Upper lobe of left lung (tissue), 6 donors: ENCODE data around the gene CELA2B. TPM values are rescaled to one million over a fixed set of nuclear protein-coding genes. Genes with fewer than 3 reads are reported as not detected.
"Not testable (repeated sequence)": the region's sequence is repeated elsewhere in the genome, so short reads cannot be mapped to it uniquely, and the experiment has no call there.

Experiments
- ATAC-seq, 2 donors: fragments of 200-7000 bp; cut with Tn5 transposase; one replicate each; pipeline ENCODE4 v1.9.1; 2022; ENCODE audit warnings: mild to moderate bottlenecking in 2 of 2, moderate library complexity in 2 of 2; ENCODE audit not compliant: low FRiP score in 2 of 2
- DNase-seq, 2 donors: peaks; one replicate each; pipeline ENCODE4 v3.0.0-alpha.2; 2019 to 2020
- H3K27ac ChIP-seq, 4 donors: fragments of 200-600 bp; sonication (generic); one replicate each; pipeline ENCODE4 v1.5.1; 2016 to 2019
- H3K27me3 ChIP-seq, 4 donors: fragments of 200-600 bp; sonication (generic); one replicate each; pipeline ENCODE4 v1.5.1; 2017 to 2019
- H3K36me3 ChIP-seq, 4 donors: fragments of 200-600 bp; sonication (generic); one replicate each; pipeline ENCODE4 v1.5.1; 2016 to 2019
- H3K4me1 ChIP-seq, 4 donors: fragments of 200-600 bp; sonication (generic); one replicate each; pipeline ENCODE4 v1.5.1; 2018 to 2019
- H3K4me3 ChIP-seq, 4 donors: fragments of 200-600 bp; sonication (generic); one replicate each; pipeline ENCODE4 v1.5.1; 2017 to 2019; ENCODE audit warnings: mild to moderate bottlenecking in 2 of 4, moderate library complexity in 1 of 4
- H3K9me3 ChIP-seq, 4 donors: fragments of 200-600 bp; sonication (generic); one replicate each; pipeline ENCODE4 v1.5.1; 2018 to 2019
- EP300 ChIP-seq, 4 donors: sonication (generic); formaldehyde crosslinking; IDR thresholded peaks; one replicate each; pipeline ENCODE4 v1.5.1; 2017; ENCODE audit warnings: antibody characterized with exemption in 4 of 4, control low read depth in 2 of 4
- POLR2A ChIP-seq, 4 donors: fragments of 450-650 bp; IDR thresholded peaks; one replicate each; pipeline ENCODE4 v1.5.1; 2016 to 2017; ENCODE audit warnings: antibody characterized with exemption in 4 of 4, mild to moderate bottlenecking in 2 of 4
- POLR2AphosphoS5 ChIP-seq, 2 donors: sonication (generic); formaldehyde crosslinking; IDR thresholded peaks; one replicate each; pipeline ENCODE4 v1.5.1; 2017; ENCODE audit warnings: antibody characterized with exemption in 2 of 2
- WGBS, 2 donors: methylation state at CpG; one replicate each; pipeline ENCODE4 v1.1.5; 2017 to 2018; 5-methylcytosine and 5-hydroxymethylcytosine counted together
- total RNA-seq, 6 donors: library from RNA; depleted of rRNA in 4 of 6; stranded (reverse); fragments of >200 nt in 4 of 6; gene quantifications; one replicate each; pipeline versions ENCODE4 v1.1.0 to v1.2.1, GENCODE V29; 2016 to 2021
- TF ChIP-seq, protein P1 (sequence below), 6 experiments: fragments of 450-650 bp in 4 of 6; fragments of 200-600 bp in 2 of 6; sonication (generic) in 2 of 6; IDR thresholded peaks; one replicate each; pipeline ENCODE4 v1.5.1; 2016 to 2019; ENCODE audit warnings: antibody characterized with exemption in 6 of 6
- donor health status: DM: no; HTN: no; CAD: no; lungs with moderate emphysema.
- donor health status: DM: no; HTN: yes; CAD: no; lungs with severe emphysema.

Gene CELA2B
- total RNA-seq, 6 donors from 2014 or later: 0.91 to 1.8 (median 1.3) TPM; not detected in 3

DNA sequence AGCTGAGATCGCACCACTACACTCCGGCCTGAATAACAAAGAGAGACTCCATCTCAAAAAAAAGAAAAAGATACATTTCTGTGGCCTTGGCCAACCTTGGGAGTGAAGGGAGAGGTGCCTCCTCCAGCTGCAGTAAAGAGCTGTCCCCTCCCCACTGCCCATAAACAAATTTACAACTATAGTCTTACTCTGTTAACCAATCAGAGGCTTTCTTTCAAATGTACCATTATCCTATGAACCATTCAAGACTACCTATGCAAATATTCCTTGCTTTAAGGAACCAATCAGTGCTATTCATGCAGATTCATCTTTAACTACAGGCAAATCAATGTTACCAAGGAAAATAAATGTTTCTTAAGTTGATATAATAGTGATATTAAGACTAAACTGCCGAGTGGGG, 1.0 kb downstream of the CELA2B start:
- no peak for ATAC-seq
- Histone ChIP-seq H3K9me3 (no peaks in the 10 kb centered on the region), H3K36me3 (no peaks in the 10 kb centered on the region), H3K27me3 (no peaks in the 10 kb centered on the region), H3K4me1 (no peaks in the 10 kb centered on the region), H3K4me3 (no peak overlapping the region), H3K27ac (no peak overlapping the region)
- 87 to 93% methylated on average over 3 of the region's 3 CpGs for WGBS, 2 donors
- TF ChIP-seq POLR2AphosphoS5 (IDR thresholded peaks at IDR 0.05) (no peak), EP300 (IDR thresholded peaks at IDR 0.05) (no peak), POLR2A (IDR thresholded peaks at IDR 0.05) (no peak)
- TF ChIP-seq, protein P1, sequence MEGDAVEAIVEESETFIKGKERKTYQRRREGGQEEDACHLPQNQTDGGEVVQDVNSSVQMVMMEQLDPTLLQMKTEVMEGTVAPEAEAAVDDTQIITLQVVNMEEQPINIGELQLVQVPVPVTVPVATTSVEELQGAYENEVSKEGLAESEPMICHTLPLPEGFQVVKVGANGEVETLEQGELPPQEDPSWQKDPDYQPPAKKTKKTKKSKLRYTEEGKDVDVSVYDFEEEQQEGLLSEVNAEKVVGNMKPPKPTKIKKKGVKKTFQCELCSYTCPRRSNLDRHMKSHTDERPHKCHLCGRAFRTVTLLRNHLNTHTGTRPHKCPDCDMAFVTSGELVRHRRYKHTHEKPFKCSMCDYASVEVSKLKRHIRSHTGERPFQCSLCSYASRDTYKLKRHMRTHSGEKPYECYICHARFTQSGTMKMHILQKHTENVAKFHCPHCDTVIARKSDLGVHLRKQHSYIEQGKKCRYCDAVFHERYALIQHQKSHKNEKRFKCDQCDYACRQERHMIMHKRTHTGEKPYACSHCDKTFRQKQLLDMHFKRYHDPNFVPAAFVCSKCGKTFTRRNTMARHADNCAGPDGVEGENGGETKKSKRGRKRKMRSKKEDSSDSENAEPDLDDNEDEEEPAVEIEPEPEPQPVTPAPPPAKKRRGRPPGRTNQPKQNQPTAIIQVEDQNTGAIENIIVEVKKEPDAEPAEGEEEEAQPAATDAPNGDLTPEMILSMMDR (IDR thresholded peaks at IDR 0.05): no peak
- no peak for DNase-seq

DNA sequence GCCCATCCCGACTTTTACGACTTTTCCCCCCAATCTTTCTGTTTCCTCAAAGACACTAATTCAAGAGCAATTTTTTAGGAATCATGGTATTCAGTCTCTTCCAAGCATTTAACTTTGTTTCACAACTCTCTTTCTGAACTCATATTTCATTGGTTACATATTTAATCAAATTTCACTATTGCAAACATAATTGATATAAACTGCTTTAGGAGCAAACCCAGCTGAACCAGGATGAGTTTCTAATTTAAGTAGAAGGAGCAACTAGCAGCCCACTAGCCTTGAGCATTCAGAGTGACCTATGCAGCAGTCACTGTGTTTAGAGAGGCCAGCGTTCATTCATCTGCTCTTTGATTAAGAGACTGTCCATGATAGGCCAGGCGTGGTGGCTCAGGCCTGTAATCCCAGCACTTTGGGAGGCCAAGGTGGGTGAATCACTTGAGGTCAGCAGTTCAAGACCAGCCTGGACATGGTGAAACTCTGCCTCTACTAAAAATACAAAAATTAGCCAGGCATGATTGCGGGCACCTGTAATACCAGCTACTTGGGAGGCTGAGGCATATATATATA, 1.8 kb downstream of the CELA2B start:
- DNase-seq (no peak), ATAC-seq (no peak)
- H3K9me3 ChIP-seq: no peaks in the 10 kb centered on the region
- no peaks in the 10 kb centered on the region for H3K36me3 ChIP-seq
- H3K27me3 ChIP-seq: no peaks in the 10 kb centered on the region
- TF ChIP-seq, protein P1 (IDR thresholded peaks at IDR 0.05): no peak
- 84 to 88% methylated on average over 5 of the region's 5 CpGs for WGBS, 2 donors
- no peak overlapping the region for H3K27ac ChIP-seq
- no peak overlapping the region for H3K4me3 ChIP-seq
- H3K4me1 ChIP-seq: no peaks in the 10 kb centered on the region

DNA sequence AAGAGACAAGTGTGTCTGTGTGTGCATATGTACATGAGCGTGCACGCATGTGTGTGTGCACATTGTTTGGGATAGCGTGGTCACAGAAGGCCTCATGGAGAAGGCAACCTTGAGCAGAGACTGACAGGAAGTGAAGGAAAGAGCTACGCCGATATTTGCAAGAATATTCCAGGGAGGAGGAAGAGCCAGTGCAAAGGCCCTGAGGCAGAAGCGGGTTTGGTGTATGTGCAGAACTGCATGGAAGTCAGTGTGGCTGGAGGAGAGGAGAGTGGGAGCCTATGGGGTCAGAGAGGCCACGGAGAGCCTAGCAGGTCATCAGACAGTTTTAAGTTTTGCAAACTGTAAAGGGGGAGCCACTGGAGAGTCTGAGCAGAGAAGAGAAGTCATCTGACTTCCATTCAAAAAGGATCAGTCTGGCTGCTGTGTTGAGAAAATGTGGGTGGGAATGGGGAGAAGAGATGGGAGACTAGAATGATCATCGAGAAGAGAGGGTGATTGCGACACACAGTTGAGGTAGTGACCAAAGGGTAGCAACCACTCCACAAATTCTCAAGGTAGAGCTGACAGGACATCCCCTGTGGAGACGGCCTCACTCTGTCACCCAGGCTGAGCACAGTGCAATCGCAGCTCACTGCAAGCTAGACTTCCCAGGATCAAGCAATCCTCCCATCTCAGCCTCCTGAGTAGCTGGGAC, 3.9 kb downstream of the CELA2B start:
- Histone ChIP-seq H3K4me1 (no peaks in the 10 kb centered on the region), H3K9me3 (no peaks in the 10 kb centered on the region), H3K36me3 (no peaks in the 10 kb centered on the region), H3K27me3 (no peaks in the 10 kb centered on the region), H3K4me3 (no peak overlapping the region), H3K27ac (no peak overlapping the region)
- ATAC-seq (no peak), DNase-seq (no peak)
- 88 to 93% methylated on average over 11 of the region's 11 CpGs for WGBS, 2 donors
- no peak for TF ChIP-seq EP300 (IDR thresholded peaks at IDR 0.05)

DNA sequence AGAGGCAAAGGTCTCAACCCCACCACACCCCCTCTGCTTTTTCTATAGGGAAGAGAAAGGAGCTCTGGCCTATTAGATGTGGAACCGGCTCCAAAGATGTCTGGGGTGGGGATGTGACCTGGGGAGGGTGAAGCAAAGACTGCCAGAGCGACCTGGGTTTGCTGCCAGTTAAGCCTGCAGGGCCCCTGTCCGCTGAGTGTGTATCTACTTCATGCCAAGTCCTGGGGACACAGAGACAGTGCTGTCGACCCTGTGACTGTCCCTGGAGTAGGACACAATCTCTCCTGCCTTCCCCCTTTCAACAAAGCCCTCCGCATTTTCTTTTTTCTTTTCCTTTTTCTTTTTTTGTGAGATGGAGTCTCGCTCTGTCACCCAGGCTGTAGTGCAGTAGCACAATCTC, 6.6 kb downstream of the CELA2B start:
- H3K4me1 ChIP-seq, H3K9me3 ChIP-seq, H3K4me3 ChIP-seq, ATAC-seq, H3K27ac ChIP-seq, DNase-seq, H3K36me3 ChIP-seq, H3K27me3 ChIP-seq: not testable (repeated sequence)
- WGBS, 2 donors: 81 to 90% methylated on average over 6 of the region's 6 CpGs

DNA sequence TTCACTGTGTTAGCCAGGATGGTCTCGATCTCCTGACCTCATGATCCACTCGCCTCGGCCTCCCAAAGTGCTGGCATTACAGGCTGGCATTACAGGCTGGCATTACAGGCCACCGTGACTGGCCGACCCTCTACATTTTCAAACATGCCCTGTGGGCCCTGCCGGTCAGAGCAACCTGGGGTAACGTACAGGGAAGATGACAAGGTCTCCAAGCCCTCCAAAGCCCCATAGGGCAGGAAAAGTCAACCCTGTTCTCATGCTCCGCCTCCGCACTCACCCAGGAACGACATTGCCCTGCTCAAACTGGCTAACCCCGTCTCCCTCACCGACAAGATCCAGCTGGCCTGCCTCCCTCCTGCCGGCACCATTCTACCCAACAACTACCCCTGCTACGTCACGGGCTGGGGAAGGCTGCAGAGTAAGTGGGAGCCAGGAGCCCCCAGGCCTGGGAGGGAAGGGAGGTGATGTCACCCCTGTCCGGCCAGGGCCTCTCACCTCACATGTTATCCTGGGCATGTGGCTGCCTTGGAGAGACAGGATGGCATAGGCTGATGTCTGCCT, 7.2 kb downstream of the CELA2B start:
- H3K4me1 ChIP-seq, DNase-seq, H3K27me3 ChIP-seq, H3K27ac ChIP-seq, H3K9me3 ChIP-seq, H3K36me3 ChIP-seq, H3K4me3 ChIP-seq, ATAC-seq: not testable (repeated sequence)
- WGBS, 2 donors: 78 to 79% methylated on average over 13 to 16 of the region's 16 CpGs

DNA sequence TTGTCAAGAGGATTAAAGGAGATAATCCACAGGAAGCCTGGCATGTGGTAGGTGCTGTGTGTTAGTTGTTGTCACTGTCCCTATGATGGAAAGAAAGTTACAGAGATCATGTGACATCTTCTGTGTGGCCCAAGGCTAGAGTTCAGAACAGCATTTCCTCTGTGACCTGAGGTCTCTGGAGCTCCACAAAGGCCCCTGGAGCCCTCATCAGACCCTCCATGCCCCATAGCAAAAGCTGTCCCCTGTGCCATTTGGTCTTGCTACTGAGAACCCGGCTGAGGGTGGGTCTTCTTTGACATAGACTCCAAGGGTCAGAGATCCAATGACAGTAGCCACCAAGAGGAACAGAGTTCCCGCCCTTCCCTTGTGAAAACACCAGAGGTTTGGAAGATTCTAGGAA, 8.1 kb downstream of the CELA2B start:
- Histone ChIP-seq H3K4me3 (no peak overlapping the region), H3K4me1 (no peaks in the 10 kb centered on the region), H3K27me3 (no peaks in the 10 kb centered on the region), H3K36me3 (peaks cover 0 to 9% (median 0%) of the 10 kb centered on the region in 4 donors), H3K9me3 (no peaks in the 10 kb centered on the region), H3K27ac (no peak overlapping the region)
- WGBS, 2 donors: 87 to 94% methylated on average over 2 of the region's 2 CpGs
- no peak for DNase-seq
- TF ChIP-seq POLR2AphosphoS5 (IDR thresholded peaks at IDR 0.05) (no peak), POLR2A (IDR thresholded peaks at IDR 0.05) (no peak), EP300 (IDR thresholded peaks at IDR 0.05) (no peak)
- TF ChIP-seq, protein P1 (IDR thresholded peaks at IDR 0.05): no peak
- no peak for ATAC-seq

DNA sequence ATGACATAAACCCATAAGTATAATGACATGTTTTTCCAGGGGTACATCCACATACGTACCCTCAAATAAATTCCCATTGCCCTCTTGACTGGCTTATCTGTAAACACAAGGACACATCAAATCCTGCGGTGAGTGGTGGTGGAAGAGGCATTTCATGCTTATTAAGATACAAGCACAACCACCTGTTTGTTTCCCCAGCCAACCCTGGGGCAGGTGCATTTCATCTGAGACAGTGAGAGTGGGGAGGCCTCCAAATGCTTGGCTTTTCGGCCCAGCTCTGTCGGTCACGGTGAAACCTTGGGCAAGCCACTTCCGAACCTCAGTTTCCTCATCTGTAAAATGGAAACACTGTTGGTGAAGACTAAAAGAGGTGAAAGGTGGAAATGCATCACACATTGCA, 8.5 kb downstream of the CELA2B start:
- not testable (repeated sequence) for H3K4me3 ChIP-seq, H3K27ac ChIP-seq, ATAC-seq, H3K9me3 ChIP-seq, H3K4me1 ChIP-seq, H3K36me3 ChIP-seq, H3K27me3 ChIP-seq, DNase-seq
- WGBS, 2 donors: 96% methylated on average over 6 of the region's 6 CpGs
